Epithelial cell of proximal tubule (primary cell): ENCODE results near the gene FLNB. TPM values are rescaled to one million over a fixed set of nuclear protein-coding genes. Genes with fewer than 3 reads are reported as not detected.

Source experiments
- DNase-seq: peaks from one replicate; pipeline ENCODE4 v3.0.0-alpha.2; 2011; ENCODE audit warnings: low read depth
- H3K4me3 ChIP-seq: 2 replicates; pipeline ENCODE4 v1.5.1; 2011; ENCODE audit warnings: low read depth, mild to moderate bottlenecking, low read length
- CTCF ChIP-seq: conservative IDR thresholded peaks from 2 replicates; pipeline ENCODE4 v1.5.1; 2012; ENCODE audit warnings: low read depth, mild to moderate bottlenecking, low read length
- total RNA-seq: library from RNA; depleted of rRNA; stranded (reverse); fragments of >200 nt; gene quantifications from 2 replicates; pipeline ENCODE4 v1.2.3, GENCODE V29; 2015

The FLNB gene
- total RNA-seq, 1 donor from 2014 or later, result 223 TPM

- no peak for TF ChIP-seq CTCF
- no peak for DNase-seq
- no peak overlapping the region for H3K4me3 ChIP-seq
These were observed 70.4 kb downstream of the FLNB start for GRCh38 chr3:58078610-58079009.

DNA sequence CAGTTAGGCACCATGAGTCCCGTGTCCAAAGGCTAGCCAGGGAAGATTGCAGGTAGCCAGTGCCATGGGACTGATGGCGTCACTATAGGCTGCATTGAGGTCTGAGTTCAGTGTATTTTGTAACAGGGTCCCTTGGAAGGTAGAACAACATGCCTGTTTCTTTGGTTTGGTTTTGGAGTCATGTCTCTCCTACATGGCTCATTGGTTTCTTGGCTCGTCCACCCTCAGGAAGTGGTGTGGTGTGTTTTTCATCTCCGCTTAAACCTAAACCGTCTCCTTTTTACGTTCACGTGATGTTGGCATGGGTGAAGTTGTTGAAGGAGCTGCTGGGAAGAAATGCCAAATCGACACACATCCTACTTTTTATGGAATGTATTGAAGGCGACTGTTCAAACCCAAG lies 71.6 kb downstream of the FLNB start:
- DNase-seq, result peak; percentile 87
- TF ChIP-seq CTCF, result no peak
- no peak overlapping the region for H3K4me3 ChIP-seq

DNA sequence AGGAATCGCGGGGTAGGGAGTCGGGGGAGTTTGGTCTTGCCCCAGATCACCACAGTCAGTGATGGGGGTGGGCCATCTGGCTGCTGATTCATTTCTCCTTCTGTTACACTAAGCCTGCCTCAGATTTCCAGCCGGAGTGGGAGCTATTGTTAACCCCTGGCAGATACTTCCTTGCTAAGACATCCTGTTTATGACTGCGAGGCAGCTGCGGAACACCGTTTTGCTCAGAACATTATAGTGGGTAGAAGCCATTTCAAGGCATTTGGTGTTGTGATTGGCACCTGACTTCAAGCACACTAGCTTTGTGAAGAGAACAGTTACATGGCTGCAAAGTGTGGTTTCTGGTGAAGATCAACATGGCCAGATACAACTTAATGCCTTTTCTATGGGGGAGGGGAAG lies 73.8 kb downstream of the FLNB start:
- no peak for DNase-seq
- TF ChIP-seq CTCF, result no peak
- H3K4me3 ChIP-seq, result no peak overlapping the region

DNA sequence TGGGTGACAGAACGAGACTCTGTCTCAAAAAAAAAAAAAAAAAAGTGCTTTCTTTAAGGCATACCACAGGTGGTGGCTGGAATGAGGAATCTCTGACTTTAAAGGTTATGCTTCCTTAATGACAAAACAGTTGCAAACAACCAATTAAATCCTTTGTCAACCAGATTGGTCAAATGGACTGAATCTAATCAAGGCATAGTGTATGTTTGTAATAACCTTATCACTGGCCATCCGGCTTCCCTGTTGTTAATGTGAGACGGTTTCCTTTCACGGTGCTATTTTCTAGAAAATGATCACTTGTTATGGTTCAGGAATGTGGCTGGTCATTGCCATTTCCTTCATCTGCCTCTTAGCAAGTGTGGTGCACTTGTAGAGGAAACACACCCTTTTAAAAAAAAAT lies 75.9 kb downstream of the FLNB start:
- DNase-seq, result no peak
- TF ChIP-seq CTCF, result no peak
- H3K4me3 ChIP-seq, result no peak overlapping the region

GRCh38 chr3:58084788-58085543 lies 76.7 kb downstream of the FLNB start:
- no peak for DNase-seq
- TF ChIP-seq CTCF, result no peak
- no peak overlapping the region for H3K4me3 ChIP-seq

DNA sequence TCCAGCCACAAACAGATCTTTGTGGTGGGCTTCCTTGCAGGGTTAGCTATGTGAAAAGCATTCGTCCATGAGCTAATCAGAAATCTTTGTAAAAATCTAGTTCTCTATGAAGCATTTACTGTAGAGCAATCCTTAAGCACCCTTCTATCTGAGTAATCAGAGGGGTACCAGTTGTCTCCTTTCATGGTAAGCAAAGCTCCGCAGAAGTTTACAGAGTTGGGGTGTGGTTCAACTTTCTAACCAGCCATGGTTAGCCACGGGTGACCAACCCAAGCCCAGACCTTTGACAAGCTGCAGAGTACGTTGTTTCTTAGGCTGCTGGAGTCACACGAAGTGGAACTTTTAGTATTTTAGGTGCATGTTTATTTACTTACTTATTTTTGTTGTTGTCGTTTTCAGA lies 77.4 kb downstream of the FLNB start:
- no peak for DNase-seq
- TF ChIP-seq CTCF, result no peak
- no peak overlapping the region for H3K4me3 ChIP-seq

DNA sequence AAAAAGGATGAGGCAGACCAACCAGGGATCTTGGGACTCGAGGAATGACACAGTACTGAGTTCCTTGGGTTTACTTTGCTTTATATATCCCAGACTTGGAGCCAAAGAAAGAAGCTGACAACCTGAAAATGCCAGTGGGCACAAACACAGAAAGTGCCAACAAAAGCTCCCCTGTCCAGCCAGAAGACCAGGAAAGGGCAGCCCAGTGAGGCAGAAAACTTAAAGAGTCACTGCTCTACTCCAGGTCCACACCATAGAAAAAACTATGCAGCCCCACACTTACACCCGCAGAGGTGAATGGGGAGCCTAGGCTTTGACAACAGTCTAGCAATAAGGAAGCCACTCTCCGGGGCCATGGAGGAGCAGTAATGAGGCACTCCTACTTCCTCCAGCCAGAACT lies 80.3 kb downstream of the FLNB start:
- no peak for DNase-seq
- H3K4me3 ChIP-seq, result no peak overlapping the region
- TF ChIP-seq CTCF, result no peak
